ENCODE results near the gene GET3. TPM values are rescaled to one million over a fixed set of nuclear protein-coding genes. Genes with fewer than 3 reads are reported as not detected.
A peak's percentile ranks its signal among the peaks of the same experiment; 100 is the strongest.

Gene GET3
- total RNA-seq, 4 donors from 2014 or later, result 52.6 to 85.1 (median 70.5) TPM

- TF ChIP-seq POLR2A (IDR thresholded peaks at IDR 0.05) (no peak), CTCF (IDR thresholded peaks at IDR 0.05 in 4 of 5, conservative IDR thresholded peaks at IDR 0.05 in 1 of 5) (no peak)
- peaks cover 0 to 38% of the 10 kb centered on the region in 2 donors for H3K36me3 ChIP-seq
- H3K9me3 ChIP-seq, result no peaks in the 10 kb centered on the region
- H3K4me1 ChIP-seq, result peaks cover 15 to 26% of the 10 kb centered on the region in 2 donors
- intact Hi-C loops (cut with DNase I; ENCODE audit: low total_unique reads), result loop anchor here (10.0 kb wide), 1 partner anchor 385 kb away; the partner anchor contains the start of genes NACC1 and TRMT1
- no peak overlapping the region for H3K4me3 ChIP-seq
- DNase-seq (no peak), ATAC-seq (no peak)
- no peaks in the 10 kb centered on the region for H3K27me3 ChIP-seq
- H3K27ac ChIP-seq, result no peak overlapping the region
- in situ Hi-C loops (cut with MboI; ENCODE audit: low sequenced_read_pairs in 4 of 4), result no loop called here
Measured at GRCh38 chr19:12730064-12730463, 7.2 kb upstream of the GET3 start.

- in situ Hi-C loops (cut with MboI; ENCODE audit: low sequenced_read_pairs in 4 of 4), result no loop called here
- no peak for DNase-seq
- Histone ChIP-seq H3K27me3 (no peaks in the 10 kb centered on the region), H3K9me3 (no peaks in the 10 kb centered on the region), H3K4me3 (no peak overlapping the region), H3K36me3 (peaks cover 0 to 38% of the 10 kb centered on the region in 2 donors), H3K4me1 (peaks cover 15 to 27% of the 10 kb centered on the region in 2 donors), H3K27ac (no peak overlapping the region)
- intact Hi-C loops (cut with DNase I; ENCODE audit: low total_unique reads), result loop anchor here (10.0 kb wide), 1 partner anchor 383 kb away; the partner anchor contains the start of genes NACC1 and TRMT1
- TF ChIP-seq CTCF (IDR thresholded peaks at IDR 0.05 in 4 of 5, conservative IDR thresholded peaks at IDR 0.05 in 1 of 5) (no peak), POLR2A (IDR thresholded peaks at IDR 0.05) (no peak)
- ATAC-seq, result no peak
Measured at GRCh38 chr19:12731337-12731736, 6.0 kb upstream of the GET3 start.

GRCh38 chr19:12733369-12734214 lies 3.7 kb upstream of the GET3 start:
- Histone ChIP-seq H3K27me3 (no peaks in the 10 kb centered on the region), H3K4me3 (peak overlapping the region; percentile 94 to 100 (median 96)), H3K36me3 (peaks cover 0 to 33% of the 10 kb centered on the region in 2 donors), H3K27ac (peak overlapping the region; percentile 89 to 99 (median 98)), H3K4me1 (peaks cover 30 to 42% of the 10 kb centered on the region in 2 donors), H3K9me3 (no peaks in the 10 kb centered on the region)
- in situ Hi-C loops (cut with MboI; ENCODE audit: low sequenced_read_pairs in 4 of 4), result no loop called here
- ATAC-seq, result no peak
- TF ChIP-seq POLR2A (IDR thresholded peaks at IDR 0.05), result no peak
- TF ChIP-seq CTCF (IDR thresholded peaks at IDR 0.05 in 4 of 5, conservative IDR thresholded peaks at IDR 0.05 in 1 of 5), result peak in 1 of 5 experiments; percentile 17
- DNase-seq, result no peak
- intact Hi-C loops (cut with DNase I; ENCODE audit: low total_unique reads), result loop anchor here (1.0 to 10.0 kb wide), 3 partner anchors 11 to 381 kb away; partner anchors contain the start of genes DHPS, NACC1 and TRMT1

- peak overlapping the region; percentile 76 to 95 (median 88) for H3K4me3 ChIP-seq
- H3K27me3 ChIP-seq, result no peaks in the 10 kb centered on the region
- ATAC-seq, result no peak
- peaks cover 24 to 29% of the 10 kb centered on the region in 2 donors for H3K4me1 ChIP-seq
- no peak for DNase-seq
- in situ Hi-C loops (cut with MboI; ENCODE audit: low sequenced_read_pairs in 4 of 4), result no loop called here
- H3K36me3 ChIP-seq, result peaks cover 0 to 39% of the 10 kb centered on the region in 2 donors
- intact Hi-C loops (cut with DNase I; ENCODE audit: low total_unique reads), result loop anchor here (1.0 to 10.0 kb wide), 2 partner anchors 128 to 377 kb away; partner anchors contain the start of genes NACC1, TRMT1, ZNF490 and ZNF791
- peak overlapping the region; percentile 81 to 93 (median 86) for H3K27ac ChIP-seq
- no peaks in the 10 kb centered on the region for H3K9me3 ChIP-seq
- TF ChIP-seq POLR2A (IDR thresholded peaks at IDR 0.05) (no peak), CTCF (IDR thresholded peaks at IDR 0.05 in 4 of 5, conservative IDR thresholded peaks at IDR 0.05 in 1 of 5) (no peak)
Measured at GRCh38 chr19:12737835-12738351, 596 bp downstream of the GET3 start.
